ENCODE data around the gene CNNM4.
"Not testable (repeated sequence)": the region's sequence is repeated elsewhere in the genome, so short reads cannot be mapped to it uniquely, and the experiment has no call there.

CNNM4 gene

DNA sequence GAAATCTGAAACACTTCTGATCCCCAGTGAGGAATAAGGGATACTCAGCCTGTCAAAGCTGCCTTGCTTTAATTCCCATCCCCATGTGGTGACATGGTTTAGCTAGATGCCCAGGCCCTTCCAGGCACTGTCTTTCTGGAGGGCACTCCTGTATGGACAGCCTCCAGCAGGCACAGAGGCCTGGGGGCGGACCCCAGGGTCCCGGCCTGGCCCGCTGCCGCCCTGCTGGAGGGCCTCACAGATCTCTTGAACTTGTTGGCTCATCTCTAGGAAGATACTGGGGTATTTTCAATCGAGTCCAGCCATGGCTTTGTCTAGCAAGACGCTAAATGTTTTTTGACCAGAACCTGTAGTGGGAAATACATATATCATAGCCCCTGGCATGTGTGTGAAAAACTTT is 34.4 kb downstream of the CNNM4 start:
- no peak for DNase-seq

DNA sequence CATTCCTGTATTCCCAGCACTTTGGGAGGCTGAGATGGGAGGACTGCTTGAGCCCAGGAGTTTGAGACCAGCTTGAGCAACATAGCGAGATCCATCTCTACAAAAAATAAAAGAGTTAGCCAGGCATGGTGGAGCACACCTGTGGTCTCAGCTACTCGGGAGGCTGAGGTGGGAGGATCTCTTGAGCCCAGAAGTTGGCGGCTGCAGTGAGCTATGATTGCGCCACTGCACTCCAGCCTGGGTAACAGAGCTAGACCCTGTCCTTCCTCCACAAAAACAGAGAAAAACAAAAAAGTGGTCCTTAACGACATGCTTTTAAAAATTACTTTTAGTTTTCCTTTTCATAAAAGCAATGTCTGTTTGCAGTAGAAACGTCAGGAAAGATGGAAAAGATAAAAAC is 35.8 kb downstream of the CNNM4 start:
- DNase-seq: not testable (repeated sequence)

DNA sequence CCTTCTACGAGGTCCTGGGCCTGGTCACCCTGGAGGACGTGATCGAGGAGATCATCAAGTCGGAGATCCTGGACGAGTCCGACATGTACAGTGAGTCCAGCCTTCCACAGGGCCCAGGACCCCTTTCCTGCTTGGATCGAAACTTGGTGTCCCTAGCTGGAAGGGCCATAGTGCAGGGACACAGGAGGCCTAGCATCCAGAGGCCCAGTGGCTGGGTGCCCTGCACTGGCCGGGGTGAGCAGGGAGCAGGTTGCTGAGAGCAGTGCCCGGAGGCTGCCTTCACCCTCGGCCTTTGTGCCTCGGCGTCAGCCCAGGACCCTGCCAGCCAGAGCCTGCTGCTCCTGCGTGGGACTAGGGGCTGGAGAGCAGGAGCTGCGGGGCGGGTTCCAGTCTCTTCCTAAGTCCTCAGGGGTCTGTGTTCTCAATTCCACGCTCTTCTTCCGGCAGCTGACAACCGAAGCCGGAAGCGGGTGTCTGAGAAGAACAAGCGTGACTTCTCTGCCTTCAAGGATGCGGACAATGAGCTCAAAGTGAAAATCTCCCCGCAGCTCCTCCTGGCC is 36.4 kb downstream of the CNNM4 start:
- DNase-seq: no peak

DNA sequence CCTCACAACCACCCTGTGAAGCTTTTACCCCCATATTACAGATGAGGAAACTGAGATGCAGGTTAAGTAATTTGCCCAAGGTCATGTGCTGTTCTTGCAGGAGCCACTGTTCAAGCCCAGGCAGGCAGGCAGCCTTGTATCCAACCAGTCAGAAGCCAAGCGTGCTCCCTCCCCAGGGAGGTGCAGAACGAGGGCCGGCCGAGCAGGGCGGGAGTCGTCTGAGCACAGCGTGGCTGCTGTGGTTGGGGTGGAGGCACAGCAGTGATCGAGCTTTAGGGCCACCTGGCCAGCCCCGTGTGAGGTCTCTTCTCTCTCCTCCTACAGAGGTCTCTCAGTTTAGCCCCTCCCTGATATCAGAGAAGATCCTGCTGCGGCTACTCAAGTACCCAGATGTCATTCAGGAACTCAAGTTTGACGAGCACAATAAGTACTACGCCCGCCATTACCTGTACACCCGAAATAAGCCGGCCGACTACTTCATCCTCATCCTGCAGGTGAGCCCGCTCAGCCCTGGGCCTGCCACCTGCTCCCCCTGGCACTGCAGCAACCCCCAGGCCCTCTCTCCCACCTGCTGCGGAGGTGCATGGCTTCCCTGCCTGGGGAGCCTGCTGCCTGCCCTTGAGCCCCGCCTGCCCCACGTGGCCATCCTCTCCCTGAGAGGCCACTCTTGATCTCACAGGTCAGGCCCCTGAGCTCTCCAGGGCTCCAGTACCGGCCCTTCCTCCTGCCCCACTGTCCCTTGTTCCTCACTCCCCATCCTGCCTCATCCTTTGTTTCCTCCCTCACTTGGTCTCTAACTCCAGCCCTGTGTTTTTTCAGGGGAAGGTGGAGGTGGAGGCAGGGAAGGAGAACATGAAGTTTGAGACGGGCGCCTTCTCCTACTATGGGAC is 38.3 kb downstream of the CNNM4 start:
- DNase-seq: no peak

DNA sequence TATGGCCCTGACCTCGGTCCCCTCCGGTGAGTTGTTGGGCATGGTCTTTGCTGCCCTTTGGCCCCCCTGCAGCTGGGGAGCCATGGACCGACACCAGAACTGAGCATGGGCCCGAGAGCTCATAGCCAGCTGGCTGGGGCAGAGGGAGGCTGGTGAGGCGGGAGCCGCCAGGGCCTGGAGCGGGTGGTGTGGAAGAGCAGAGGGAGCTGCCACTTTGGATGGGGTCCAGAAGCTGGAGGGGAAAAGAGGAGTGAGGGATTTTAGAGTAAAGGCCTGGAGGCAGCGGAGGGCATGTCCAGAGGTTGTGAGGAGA is 38.9 kb downstream of the CNNM4 start:
- no peak for DNase-seq

DNA sequence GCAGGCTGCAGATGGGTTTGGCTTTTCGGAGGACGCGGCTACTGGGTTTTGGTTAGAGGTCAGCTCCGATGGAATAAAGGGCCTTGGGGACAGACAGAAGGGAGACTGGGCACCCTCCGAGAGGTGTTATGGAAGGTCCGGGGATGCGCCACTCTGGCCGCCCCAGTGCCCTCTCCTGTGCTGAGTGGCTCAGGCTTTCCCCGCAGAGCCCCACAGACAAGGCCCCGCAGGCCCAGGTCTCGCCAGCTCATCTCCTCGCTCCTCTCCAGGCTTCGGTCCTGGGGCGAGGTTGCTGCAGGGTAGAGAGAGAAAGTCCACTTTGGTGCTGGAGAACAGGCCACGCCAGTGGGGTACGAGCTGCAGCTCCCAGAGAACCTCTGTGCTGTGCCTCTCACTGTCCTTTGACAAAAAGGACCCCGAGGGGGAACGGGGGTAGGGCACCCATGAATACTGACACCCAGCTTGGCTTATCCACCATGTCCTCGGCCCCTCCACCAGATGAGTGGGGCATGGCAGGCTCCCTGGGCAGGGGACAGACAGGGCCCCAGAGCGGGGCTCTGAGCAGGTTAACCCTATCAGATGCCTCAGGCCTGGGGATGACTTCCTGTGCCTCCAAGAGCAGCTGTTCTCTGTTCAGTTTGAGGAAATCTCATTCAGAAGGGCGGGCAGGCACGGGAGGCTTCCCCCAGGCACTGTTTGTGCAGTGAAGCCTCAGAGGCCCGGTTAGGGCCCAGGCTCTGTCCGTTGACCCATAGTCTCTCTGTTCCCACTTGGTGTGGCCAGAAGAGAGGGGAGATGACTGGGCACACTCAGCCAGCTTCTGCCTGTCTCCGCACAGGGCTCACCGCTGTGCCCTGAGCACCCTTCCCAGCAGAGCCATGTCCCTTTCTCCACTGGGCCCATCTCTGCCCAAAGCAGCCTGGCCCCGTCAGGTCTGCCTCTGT is 39.6 kb downstream of the CNNM4 start:
- DNase-seq: no peak

DNA sequence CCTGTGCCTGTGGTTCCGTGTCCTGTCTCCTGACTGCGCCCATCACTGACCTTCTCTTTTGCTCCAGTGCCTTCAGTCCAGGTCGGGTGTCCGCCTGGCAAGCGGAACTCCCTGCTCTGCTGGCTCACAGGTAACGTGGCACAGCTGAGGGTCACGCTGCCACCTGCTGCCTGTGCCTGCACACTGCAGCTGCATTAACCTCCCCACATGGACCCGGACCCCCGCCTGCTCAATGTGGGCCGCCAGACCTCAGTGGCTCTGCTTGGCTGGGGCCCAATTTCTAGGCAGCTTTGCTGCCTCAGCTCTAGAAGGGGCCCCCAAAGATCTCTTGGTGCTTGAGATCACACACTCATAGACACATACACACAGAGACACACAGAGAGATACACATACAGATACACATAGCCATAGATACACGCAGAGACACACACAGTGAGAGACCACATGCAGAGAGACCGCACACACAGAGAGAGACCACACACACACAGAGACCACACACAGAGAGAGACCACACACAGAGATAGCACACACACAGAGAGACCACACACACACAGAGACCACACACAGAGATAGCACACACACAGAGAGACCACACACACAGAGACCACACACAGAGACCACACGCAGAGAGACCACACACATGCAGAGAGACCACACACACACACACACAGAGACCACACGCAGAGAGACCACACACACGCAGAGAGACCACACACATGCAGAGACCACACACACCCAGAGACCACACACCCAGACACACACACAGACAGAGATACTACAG is 40.5 kb downstream of the CNNM4 start:
- DNase-seq: peak; percentile 21

DNA sequence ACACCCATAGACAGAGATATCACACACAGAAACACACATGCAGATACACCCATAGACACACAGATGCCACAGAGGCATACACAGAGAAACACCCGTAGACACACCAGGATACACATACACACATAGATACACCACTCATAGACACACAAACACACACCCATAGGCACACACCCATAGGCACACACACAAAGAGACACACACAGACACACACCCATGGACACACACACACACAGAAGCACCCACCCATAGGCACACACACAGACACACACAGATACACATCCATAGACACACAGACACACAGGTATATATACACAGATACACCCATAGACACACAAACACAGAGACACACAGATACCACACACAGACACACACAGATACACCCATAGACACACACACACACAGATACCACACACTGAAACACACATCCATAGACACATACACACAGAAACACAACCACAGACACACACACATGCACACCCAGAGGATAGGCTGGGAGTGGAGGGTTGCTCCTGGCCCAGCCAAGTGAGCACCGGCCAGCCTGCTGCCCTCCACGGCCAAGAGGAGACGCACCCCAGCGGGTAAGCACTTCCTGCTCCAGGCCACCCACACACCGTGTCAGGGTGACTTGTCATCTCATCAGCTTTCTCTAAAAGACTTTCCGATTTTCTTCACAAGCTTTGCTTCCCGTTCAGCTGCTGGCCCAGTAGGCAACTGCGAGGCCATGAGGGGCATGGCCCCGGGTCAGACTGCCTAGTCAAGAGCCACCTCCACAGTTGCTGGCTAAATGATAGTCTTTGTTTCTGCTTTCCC is 41.3 kb downstream of the CNNM4 start:
- DNase-seq: no peak

DNA sequence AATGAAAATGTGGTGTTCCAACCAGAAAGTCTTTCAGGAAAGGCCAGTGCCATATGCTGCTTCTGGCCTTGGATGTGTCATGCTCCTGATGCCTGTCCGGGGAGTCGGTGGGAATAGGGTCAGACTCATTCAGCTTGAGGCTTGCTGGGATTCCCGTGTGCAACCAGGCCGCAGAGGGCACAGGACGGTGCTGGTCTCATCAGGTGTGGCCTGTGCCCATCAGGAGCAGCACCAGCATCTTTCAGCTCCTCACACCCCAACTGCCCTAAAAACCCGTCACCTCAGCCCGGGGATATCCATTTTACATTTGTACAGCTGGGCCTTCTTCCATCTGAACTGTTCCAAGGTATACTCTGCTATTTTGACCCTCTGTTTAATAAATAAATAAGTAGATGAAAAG is 42.0 kb downstream of the CNNM4 start:
- DNase-seq: no peak

DNA sequence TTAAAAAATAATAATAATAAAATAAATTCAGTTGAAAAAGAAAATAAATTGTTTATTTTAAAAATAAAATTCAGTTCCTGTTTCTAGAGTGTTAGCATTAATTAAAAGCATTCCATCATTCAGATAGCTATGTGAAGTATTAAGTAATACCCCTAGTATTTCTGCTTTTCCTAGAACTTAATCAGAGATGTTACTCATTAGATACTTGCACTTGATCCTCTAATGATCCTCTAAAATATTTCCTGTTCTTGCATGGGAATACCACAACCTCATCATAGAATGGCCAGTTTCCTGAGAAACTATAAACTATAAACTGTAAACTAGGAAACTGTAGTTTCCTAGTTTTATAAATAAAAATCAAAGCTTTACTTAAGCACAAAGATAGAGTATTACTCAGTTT is 44.3 kb downstream of the CNNM4 start:
- no peak for DNase-seq

DNA sequence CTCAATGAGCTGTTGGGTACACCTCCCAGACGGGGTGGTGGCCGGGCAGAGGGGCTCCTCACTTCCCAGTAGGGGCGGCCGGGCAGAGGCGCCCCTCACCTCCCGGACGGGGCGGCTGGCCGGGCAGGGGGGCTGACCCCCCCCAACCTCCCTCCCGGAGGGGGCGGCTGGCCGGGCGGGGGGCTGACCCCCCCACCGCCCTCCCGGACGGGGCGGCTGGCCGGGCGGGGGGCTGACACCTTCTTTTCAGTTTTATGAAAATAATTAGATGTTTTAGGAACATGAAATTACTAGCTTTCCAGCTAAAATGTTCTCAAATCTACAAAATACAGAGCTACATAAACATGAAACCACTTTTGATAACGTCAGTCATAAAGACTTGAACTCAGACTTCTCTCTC is 45.2 kb downstream of the CNNM4 start:
- not testable (repeated sequence) for DNase-seq

DNA sequence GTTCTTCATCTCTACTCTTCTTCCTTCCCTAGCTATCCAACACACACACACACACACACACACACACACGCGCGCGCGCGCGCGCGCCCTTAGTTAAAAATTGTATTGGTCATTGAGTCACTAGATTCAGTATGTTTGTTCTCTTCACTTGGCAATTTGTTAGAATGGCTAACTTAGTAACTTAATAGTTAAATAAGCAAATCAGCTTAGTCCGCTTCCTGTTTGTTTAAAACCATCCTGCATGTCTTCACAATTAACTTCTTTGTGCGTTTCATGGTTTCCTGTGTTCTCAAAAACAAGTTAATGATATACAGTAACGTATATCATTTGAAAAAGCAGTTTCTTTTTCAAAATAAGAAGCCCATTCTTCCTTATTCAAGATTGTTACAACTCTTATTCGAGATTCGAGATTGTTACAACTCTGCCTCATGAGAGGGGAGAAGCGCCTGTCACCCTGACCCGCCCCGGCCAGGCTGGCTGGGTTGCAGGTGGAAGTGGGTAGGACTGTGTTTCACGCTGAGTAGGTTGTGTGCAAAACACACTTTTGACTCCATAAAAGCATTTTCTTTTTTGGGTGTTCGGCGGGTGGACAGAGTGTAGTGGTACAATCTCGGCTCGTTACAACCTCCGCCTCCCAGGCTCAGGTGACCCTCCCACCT is 45.9 kb downstream of the CNNM4 start:
- DNase-seq: no peak

DNA sequence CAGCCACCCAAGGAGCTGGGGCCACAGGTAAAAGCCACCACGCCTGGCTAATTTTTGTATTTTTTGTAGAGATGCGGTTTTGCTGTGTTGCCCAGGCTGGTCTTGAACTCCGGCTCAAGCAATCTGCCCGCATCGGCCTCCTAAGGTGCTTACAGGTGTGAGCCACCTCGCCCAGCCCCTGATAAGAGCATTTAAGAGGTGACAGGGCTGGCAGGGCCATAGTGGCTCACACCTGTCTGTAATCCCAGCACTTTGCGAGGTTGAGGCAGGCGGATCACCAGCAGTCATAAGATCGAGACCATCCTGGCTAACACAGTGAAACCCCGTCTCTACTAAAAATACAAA is 46.4 kb downstream of the CNNM4 start:
- no peak for DNase-seq

DNA sequence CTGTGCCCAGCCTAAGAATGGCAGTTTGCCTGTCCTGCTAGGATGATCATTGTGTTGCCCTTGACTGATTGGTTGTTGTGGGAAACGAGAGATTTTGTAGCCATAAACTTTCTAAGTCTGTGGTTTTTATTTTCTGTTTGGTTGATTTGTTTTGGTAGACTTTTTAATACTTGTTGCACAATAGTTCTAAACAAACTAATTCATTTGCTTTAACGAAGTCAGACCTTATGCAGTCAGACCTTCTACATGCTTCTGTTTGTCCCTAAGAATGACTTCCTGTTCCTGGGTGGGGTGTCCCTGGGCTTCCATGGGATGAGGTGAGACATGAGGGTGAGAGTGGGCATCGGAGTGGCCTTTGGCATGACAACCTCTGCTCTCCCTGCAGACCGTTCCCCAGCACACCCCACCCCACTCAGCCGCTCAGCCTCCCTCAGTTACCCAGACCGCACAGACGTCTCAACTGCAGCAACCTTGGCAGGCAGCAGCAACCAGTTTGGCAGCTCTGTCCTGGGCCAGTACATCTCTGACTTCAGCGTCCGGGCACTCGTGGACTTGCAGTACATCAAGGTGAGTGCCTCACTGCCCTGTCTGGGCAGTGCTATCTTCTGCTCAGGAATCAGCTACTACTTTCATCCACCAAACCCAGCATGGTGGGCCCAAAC is 47.6 kb downstream of the CNNM4 start:
- no peak for DNase-seq

DNA sequence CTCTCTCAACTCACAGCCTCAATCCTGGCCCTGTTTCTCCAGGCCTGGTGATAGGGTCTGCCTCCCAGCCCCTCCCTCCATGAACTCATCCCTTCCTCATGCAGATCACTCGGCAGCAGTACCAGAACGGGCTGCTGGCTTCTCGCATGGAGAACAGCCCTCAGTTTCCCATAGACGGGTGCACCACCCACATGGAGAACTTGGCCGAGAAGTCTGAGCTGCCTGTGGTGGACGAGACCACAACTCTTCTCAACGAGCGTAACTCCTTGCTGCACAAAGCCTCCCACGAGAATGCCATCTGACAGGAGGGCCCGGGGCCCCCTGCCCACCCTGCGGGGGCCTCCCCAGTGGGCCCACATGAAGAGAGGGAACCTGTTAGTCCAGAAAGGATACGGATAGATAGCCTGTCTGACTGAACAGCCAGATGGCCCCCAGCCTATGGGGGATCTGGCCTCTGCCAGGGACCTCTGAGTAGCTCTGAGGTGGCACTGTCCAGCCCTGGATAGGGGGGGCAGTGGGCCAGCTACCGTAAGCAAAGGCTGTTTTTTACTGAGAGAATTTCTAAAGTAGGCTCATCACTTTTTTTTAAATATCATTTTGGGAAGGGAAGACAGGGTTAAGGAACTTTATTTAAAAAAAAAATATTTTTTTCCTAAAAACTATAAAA is 48.6 kb downstream of the CNNM4 start:
- DNase-seq: no peak

DNA sequence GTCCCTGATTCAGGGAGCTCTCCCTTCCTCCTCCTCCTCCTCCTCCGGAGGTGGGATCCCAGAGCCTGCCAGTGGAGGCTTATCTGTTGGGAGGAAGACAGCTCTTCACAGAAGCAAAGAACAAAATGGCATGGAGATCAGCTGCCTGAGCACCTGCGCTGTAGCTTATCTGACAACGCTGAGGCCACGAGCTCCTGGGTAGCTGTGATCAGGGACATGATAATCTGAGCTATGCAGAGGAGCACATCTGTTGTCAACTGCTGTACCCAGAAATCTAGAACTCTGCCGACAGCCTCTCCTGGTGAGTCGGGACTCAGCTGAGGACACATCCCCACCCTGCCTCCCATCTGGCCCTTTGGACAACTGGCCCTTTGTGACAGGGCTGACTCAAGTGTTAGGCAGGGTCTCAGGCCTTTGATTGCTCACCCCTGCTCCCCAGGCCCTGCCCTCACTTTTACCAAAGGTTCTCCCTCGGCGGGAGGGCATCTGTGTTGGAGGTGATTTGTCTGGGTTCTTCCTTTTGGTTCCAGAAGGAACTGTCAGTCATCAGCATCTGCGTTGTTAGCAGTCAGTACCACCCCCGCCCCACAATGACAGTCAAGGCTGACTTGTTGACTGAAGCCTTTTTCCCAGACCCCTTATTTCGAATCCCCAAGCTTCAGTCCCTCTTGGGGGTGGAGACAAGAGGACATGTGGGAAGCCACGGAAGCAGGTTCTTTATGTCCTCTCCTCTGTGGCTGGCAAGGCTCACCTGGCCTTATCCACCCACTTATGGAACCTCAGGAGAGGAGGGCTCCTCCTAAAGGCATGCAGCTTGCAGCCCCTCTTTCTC is 49.5 kb downstream of the CNNM4 start:
- DNase-seq: no peak

DNA sequence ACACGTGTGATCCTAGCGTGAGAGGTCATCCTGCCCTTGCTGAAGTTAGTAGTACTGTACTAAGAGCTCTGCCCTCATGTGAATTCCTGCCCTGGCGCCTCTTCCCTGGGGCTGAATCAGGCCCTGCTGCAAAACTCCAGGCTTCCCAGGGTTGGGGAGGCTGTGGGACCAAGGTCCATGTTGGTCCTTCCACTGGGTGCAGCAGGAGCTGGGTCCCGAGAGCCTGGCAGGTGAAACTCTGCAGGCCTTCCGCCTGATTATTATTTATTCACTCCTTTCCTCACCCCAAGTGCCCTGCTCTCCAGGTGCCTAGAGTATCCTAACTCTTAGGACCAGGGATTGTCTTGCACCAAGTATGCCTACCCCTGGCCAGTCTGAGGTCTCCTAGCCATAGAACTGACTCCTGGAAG is 50.1 kb downstream of the CNNM4 start:
- no peak for DNase-seq

DNA sequence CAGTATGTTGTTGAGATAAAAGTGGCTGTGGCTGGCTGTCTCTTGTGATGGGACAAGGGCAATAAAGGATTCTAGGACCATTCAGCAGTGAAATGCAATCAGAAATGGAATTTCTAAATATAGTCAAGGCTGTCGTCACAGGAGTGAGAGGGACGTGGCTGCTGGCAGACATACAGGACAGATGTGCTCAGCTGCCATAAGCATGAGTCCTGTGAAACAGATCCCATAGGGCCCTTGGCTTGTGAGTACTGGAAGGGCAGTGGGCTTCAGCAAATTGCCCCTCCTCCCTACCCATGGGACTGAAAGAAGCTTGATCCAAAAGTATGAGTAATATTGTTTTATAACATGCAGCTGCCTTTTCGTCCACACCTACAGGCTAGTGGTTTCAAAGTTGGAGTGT is 51.2 kb downstream of the CNNM4 start:
- no peak for DNase-seq

DNA sequence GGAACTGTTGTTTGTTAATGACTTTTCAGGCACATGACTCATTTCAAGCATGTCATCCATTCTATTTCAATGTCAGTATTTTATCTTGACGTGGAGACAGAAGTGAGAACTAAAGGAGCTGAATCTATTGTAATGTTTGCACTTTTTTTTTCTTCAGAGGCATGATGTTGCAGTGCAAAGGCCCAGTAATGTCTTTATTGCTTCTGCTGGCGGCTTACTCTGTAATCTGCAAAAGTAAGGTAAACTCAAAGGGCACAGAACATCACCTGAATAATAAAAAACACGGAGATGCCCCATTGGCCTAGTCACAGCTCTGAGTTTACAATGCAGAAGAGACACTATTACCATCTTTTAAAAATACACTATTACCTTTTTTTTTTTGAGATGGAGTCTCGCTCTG is 53.0 kb downstream of the CNNM4 start:
- no peak for DNase-seq
